Activated CD4-positive, CD25-positive, alpha-beta regulatory T cell treated with anti-CD3 and anti-CD28 coated beads, Interleukin-2, amount 50 U/mL, for 72 hours (primary cell): ENCODE measurements around the gene LMF1.

Experiments
- DNase-seq: peaks from one replicate; pipeline ENCODE4 v3.0.0; 2021

LMF1 gene

GRCh38 chr16:908526-909155, 62.1 kb downstream of the LMF1 start:
- no peak for DNase-seq

DNA sequence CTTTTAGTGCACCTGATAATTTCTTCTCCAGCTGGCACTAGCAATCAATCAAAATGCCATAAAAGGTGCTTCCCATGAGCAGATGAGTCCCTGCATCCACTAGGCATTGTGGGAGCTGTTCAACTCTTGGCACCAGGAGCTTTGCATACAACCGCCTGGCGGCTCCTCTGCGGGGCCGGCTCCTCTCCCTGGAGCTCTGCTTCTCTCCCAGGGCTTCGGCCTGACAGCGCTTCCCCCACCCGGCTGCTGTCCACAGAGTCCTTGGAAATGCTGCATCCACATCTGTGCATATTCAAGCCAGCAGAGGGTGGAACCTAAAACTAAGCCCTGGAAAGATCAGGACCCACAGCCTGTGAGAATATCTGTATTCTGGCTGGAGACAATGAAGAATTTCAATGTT, 62.9 kb downstream of the LMF1 start:
- DNase-seq, result no peak

GRCh38 chr16:907361-907760, 63.4 kb downstream of the LMF1 start:
- DNase-seq, result no peak

- no peak for DNase-seq
Measured at GRCh38 chr16:906296-906695, 64.5 kb downstream of the LMF1 start.

DNA sequence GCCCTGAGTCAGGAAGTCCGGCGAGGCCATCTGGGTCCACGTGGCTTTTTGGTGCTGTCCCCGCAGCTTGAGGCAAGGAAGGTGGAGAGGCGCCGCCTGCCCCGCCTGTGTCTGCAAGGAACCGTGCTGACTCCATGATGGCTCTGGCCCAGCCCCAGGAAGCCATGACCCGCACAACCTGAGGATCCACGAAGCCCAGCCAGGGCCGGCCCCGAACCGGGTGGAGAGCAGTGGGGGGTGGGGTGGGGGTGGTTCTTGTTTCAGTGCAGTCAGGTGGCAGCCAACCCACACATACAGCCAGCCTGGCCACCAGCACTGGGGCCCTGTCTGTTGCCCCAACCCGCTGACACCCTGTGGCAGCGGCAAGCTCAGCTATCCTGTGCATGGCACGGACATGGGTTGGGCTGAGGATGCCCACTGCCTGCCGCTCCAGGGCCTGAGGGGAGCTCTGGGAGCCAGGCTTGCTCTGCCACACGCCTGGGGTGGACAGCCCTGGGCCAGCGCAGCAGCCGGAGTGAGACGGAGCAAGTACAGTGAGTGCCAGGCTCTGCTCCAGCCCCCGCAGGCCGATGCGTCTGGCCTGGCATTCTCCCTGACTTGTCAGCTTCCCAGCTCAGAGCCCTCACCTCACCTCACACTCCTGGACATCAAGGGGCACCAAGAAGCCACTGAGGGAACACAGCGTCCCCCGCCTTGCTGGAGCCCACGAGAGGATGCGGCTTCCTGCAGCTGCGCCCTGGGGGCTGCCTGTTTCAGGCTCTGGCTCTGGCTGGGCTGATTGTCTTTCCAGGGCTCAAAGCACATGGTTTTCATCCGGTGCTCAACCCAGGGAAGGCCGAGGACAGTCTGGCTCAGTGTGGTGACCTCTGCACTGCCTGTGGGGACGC, 68.8 kb downstream of the LMF1 start:
- no peak for DNase-seq

DNA sequence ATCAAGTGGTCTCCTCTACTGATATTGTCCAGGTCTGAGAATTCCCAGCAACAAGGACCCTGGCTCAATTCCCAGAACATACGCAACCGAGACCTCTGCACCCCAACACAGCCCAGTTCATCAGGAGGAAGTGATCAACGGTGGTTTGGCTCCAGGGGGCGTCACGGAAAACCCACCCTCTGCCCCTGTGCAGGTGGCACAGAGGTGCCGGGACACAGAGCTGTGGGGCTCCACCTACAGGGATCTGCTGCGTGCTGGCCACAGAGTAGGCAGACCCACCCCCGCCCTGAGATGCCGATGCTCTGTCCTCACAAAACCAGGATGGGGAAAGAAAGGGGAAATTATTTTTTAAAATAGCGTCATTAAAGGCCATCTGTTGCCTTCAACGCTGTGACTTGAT, 69.6 kb downstream of the LMF1 start:
- DNase-seq, result no peak

GRCh38 chr16:900211-900610, 70.6 kb downstream of the LMF1 start:
- DNase-seq, result no peak

- DNase-seq, result no peak
Measured at GRCh38 chr16:899683-900060, 71.1 kb downstream of the LMF1 start.

- DNase-seq, result no peak
Measured at GRCh38 chr16:898761-899682, 71.8 kb downstream of the LMF1 start.

GRCh38 chr16:898216-898615, 72.6 kb downstream of the LMF1 start:
- DNase-seq, result no peak

DNA sequence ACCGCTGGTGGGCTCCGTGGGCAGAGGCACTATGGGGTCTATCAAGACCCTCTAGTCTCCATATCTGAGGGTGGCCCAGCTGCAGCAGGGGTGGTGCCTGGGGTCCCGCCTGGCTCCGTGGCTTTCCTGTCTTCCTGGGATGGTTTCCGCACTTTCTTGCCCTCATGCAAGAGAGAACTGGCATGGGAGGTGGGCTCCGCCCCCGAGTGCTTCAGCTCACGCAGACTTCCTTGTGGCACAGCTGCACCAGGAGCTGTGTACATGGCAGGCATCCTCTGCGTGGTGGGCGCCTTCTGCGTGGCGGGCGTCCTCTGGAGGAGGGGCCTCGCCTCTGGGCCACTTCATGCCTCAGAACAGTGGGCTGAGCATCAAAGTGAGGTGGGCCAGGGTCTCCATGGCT, 73.1 kb downstream of the LMF1 start:
- no peak for DNase-seq

DNA sequence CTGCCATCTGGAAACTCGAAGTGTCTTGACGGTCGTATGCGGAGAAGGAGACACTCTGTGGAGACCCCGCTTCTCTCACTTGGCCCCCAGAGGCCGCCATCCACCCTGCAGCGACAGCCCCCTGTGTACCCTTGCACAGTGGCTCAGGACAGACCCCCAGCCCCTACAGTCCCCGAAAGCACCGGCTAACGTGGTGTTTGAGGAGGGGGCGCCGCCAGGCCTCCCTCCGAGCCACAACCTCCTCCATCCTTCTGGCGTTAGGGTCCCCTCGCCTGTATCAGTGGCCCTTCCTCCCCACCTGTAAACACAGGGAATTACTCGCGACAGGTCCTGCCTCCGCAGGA, 73.6 kb downstream of the LMF1 start:
- no peak for DNase-seq

GRCh38 chr16:896261-897199, 74.3 kb downstream of the LMF1 start:
- no peak for DNase-seq

DNA sequence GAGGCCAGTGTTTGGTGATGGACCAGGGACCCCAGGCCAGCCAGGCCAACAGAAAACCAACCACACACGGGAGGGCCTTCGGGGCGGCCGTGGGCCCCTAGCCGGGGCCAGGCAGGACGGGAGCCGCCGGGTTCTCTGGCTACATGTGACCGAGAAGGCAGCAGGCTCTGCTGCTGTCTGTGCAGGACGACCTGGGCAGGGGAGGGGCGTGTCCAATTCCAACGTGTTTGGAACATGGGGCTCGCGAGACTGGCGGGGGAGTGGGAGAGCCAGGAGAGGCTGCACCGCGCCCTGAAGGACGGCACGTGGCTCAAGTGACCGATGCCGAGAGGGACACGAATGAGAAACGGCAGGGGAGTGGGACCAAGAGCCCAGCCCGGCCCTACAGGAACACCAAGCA, 75.4 kb downstream of the LMF1 start:
- no peak for DNase-seq

- no peak for DNase-seq
Measured at GRCh38 chr16:894841-895240, 75.9 kb downstream of the LMF1 start.

GRCh38 chr16:894136-894535, 76.6 kb downstream of the LMF1 start:
- DNase-seq, result no peak

DNA sequence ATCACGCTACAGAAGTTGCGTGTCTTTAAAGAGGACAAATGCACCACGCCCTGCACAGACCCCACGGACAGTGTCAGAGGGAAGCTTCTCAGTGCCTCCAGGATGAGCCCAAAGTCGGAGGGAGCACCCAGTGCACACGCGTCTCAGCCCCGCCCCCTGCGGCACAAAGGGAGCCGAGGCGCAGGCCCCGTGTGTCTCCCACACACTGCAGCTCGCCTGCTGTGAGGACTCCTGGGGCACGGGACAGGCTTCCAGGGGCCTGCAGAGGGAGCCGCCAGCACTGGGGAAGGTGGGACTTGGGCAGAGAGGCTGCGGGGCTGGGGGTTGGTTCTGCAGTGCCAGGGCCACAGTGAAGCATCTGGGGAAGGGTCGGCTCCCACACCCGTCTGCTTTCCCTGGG, 77.4 kb downstream of the LMF1 start:
- no peak for DNase-seq

- no peak for DNase-seq
Measured at GRCh38 chr16:892536-893255, 78.1 kb downstream of the LMF1 start.

GRCh38 chr16:892006-892405, 78.8 kb downstream of the LMF1 start:
- no peak for DNase-seq

- no peak for DNase-seq
Measured at GRCh38 chr16:891353-891740, 79.4 kb downstream of the LMF1 start.

- DNase-seq, result no peak
Measured at GRCh38 chr16:890716-891352, 80.0 kb downstream of the LMF1 start.
